Lung microvascular endothelial cell (primary cell): Measurements from ENCODE around the gene MC2R. TPM values are rescaled to one million over a fixed set of nuclear protein-coding genes. Genes with fewer than 3 reads are reported as not detected.

Source experiments
- DNase-seq, 2 donors: peaks; one replicate each; pipeline versions ENCODE4 v3.0.0 to v3.0.0-alpha.2; 2010; ENCODE audit warnings: low read depth in 2 of 2
- total RNA-seq: library from RNA; depleted of rRNA; stranded (reverse); fragments of >200 nt; gene quantifications from 2 replicates; pipeline ENCODE4 v1.2.1, GENCODE V29; 2014

Gene MC2R
- total RNA-seq: not detected in 2 replicates

GRCh38 chr18:13915391-13915790 lies at the start of gene MC2R:
MC2R (minus strand) TSS chr18:13915536; CDS start chr18:13885518, 30,018 bp downstream.
- peak in 1 of 2 donors; percentile 3 for DNase-seq

DNA sequence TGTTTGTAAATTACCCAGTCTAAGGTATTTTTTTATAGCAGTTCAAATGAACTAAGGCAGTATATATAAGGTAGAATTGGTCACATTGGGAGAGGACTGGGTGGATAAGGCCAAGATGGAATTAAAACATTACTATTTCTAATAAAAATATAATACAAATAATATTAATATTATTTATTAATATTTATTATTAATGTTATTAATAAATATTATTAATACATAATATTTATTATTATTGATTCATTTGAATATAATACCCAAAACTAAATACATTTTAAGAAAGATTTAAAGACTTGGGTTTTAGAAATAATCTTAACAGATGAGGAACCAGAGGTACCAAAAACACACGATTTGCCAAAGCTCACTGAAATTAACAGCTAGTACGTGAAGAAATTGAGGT lies 30.5 kb upstream of the MC2R start:
- DNase-seq: no peak

DNA sequence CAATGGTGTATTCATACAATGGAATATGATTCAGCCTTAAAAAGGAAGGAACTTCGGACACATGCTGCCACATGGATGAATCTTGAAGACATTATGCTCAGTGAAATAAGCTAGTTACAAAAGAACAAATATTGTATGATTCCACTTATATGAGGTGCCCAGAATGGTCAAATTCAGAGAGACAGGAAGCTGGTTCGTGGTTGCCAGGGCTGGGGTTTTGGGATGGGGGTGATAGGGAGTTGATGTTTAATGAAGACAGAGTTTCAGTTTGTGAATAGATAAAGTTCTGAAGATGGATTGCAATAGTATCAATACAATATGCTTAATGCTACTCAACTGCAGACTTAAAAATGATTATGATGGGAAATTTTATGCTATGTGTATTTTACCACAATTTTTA lies 28.0 kb upstream of the MC2R start:
- no peak for DNase-seq

- DNase-seq: no peak
Observed at GRCh38 chr18:13940326-13940725, 25.0 kb upstream of the MC2R start.

DNA sequence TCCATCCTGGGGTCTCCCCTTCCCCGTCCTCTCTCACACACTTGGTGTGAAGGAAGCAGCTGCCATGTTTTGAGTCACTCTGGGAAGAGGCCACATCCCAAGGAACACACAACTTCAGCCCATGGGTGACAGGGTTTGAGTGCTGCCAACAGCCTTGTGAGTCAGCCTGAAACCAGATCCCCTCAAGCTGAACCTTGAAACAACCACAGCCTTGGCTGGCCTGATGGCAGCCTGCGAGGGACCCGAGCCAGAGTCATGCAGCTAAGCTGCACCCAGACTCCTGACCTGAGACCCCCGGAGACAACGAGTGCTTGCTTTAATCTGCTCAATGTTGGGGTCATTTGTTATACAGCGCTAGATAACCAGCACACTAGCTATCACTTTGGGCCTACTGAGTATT lies 19.3 kb upstream of the MC2R start:
- no peak for DNase-seq

- no peak for DNase-seq
Observed at GRCh38 chr18:13934058-13934457, 18.7 kb upstream of the MC2R start.

- no peak for DNase-seq
Observed at GRCh38 chr18:13932285-13933025, 17.1 kb upstream of the MC2R start.

- no peak for DNase-seq
Observed at GRCh38 chr18:13930964-13931363, 15.6 kb upstream of the MC2R start.

- DNase-seq: no peak
Observed at GRCh38 chr18:13923221-13923620, 7.9 kb upstream of the MC2R start.

DNA sequence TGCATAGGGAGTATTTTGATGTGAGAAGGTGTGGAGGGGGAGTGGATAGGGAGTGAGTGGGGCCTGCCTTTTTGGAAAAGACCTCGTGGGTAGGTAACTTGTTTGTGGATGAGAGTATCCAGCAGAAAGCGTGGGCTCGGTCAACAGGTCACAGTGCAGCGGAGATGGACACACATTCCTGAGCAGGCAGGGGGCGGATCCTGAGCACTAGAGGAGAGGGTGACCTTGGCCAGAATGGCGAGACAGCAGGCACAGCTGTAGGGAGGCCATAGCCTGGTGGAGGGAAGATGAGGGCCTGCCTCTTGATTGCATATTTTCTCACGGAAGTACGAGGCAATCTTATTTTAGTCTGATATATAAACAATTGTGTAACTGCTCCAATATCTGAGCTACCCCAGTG lies 3.6 kb upstream of the MC2R start:
- DNase-seq: no peak

GRCh38 chr18:13917401-13917800 lies 2.1 kb upstream of the MC2R start:
- no peak for DNase-seq

- DNase-seq: no peak
Observed at GRCh38 chr18:13916559-13916958, 1.2 kb upstream of the MC2R start.

DNA sequence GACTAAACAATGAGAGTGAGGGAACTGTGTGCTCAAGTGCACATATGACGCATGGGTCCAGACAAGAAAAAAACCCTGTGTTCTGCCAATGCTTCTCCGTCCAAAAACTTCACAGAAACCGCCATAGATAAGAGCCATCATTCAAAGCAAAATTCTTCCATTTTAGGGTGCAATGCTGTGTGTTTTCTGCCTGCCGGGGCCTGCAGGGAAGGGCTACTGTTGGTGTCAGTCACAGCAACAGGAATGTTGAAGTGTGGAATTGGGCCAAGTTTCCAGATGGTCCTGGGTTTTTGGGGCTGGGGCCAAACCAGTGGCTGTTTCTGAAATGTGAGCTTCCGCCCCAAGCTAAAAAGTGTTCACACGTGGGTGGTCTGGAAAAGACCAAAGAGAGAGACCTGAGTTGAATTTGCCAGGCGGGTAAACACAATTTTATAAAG lies 677 bp upstream of the MC2R start:
- peak in 1 of 2 donors; percentile 81 for DNase-seq

GRCh38 chr18:13914756-13915155 lies 580 bp downstream of the MC2R start:
- no peak for DNase-seq

DNA sequence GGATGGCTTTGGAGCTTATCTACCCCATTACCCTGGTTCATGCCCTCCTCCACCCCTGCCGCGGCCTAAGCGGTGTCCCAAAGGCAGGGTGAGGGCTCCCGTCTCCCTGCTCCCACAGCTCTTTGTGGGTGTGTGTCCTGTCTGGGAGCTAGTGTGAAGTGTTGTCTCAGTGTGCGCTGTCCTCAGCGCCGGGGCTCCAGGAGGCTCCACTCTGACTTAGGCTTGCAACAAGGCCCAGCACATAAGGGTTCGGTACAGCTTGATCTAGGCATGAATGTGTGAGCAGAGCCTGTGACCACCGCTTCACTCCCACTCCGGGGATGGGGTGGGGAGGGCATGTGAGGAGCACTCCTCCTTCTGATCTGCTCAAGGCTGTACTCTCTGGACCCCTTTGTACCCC lies 1.2 kb downstream of the MC2R start:
- DNase-seq: no peak

- DNase-seq: no peak
Observed at GRCh38 chr18:13913205-13913604, 2.1 kb downstream of the MC2R start.

DNA sequence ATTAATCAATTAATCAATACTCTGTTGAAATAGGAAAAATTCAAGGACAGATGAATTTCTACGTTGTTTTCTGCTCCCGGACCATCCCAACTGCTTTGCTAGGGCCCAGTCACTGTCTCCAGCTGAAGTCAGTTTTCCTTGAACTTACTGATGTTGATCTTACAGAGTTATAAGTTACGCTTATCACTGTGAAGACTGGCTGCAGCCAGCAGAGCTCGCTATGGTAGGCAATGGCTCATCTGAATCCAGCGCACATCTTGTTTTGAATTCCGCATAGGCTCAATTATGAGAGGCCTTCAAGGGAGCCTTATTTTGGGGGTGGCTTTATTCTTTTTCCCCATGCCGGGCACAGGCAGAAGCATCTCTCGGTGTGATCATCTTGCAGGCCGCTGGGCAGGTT lies 2.7 kb downstream of the MC2R start:
- no peak for DNase-seq

DNA sequence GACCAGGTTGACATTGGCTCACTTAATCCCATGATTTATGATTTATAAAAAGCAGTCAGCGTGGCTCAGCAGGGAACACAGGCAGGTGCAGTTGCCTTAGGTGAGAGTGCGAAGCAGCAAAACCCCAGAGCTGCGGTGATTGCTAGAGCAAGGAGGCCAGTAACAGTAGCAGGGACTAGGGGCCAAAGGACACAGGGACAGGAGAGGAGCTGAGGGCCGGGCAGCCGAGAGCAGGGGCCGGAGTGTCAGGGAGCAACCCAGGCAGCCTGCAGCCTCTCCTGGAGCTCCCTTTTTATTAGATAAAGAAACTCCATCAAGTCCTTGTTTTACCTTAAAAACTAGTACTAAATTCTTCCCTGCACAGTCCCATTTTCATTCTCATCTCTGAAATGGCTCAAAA lies 4.3 kb downstream of the MC2R start:
- DNase-seq: no peak

GRCh38 chr18:13910501-13910900 lies 4.8 kb downstream of the MC2R start:
- DNase-seq: no peak

DNA sequence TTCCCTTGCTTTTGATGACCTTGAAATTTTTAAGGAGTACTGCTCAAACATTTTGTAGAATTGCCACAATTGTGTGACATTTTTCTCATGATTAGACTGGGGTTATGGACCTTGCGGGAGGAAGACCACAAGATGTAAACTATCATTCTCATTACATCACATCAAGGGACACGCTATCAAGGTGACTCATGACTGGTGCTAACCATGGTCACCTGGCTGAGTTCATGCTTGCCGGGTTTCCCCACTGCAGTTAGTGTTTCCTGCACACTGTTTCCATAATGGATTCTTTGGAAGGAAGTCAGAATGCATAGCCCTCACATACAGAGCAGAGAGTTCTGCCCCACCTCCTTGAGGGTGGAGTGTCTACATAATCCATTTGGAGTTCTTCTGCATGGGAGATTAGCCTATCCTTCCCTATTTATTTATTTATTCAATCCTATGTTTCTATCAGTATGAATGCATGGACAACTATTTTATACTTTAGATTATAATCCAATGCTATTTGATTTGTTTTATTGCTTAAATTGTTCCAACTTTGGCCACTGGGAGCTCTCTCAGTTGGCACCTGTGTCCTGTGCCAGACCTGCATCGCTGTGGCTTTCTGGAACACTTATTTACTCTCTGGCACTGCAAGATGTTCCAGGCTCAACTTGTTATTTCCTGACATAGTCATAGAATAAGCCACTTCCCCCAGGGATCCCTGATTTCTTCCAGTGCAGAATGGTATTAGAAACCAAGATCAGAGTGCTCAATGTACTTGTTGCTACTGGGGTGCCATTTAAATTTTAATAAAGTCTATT lies 6.0 kb downstream of the MC2R start:
- DNase-seq: no peak

DNA sequence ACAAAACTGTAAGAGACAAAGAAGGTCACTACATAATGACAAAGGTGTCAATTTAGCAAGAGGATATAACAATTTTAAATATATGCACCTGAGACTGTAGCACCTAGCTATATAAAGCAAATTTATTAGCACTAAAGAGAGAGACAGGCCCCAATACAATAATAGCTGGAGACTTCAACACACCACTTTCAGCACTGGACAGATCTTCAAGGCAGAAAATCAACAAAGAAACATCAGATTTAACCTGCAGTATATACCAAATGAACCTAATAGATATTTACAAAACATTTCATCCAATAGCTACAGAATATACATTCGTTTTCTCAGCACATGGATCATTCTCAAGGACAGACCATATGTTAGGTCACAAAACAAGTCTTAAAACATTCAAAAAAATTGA lies 14.7 kb downstream of the MC2R start:
- DNase-seq: no peak

DNA sequence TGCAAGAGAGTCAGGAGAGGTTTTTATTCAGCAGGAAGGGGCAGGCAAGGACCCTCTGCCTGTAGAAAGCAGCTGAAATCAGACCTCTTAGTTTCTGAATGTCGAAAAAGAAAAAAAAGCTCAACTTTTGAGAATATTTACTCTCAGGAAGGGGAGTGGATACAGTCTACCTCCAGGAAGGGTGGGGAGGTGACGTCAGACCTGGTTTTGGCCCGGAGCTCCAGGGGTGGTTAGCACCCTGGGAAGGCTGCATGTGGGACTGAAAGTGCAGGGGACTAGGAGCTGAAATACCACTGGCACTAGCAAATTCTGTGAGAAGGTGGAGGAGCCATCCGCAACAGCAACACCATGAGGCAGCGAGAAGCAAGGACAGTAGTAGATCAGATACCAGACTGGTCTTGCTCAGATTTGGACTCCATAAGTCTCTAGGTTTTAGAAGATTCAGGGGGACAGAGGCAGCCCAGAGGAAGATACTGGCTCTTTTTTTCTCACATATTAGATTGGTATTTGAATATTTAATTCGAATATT lies 19.8 kb downstream of the MC2R start:
- no peak for DNase-seq

GRCh38 chr18:13894531-13894930 lies 20.8 kb downstream of the MC2R start:
- no peak for DNase-seq
